Effector memory CD4-positive, alpha-beta T cell (primary cell): ENCODE measurements around the gene PSD2.

Experiments
- DNase-seq, 3 donors: peaks; one replicate each; pipeline ENCODE4 v3.0.0-alpha.2; 2020
- H3K27ac ChIP-seq: 2 replicates; pipeline ENCODE4 v1.7.0; 2013; ENCODE audit warnings: mild to moderate bottlenecking, low read length, moderate library complexity; ENCODE audit not compliant: insufficient read depth, poor library complexity, severe bottlenecking
- H3K27me3 ChIP-seq: replicated peaks from 2 replicates; pipeline ENCODE4 v1.7.0; 2013; ENCODE audit warnings: mild to moderate bottlenecking, low read length; ENCODE audit not compliant: insufficient read depth, control insufficient read depth, poor library complexity, severe bottlenecking
- H3K36me3 ChIP-seq: 2 replicates; pipeline ENCODE4 v1.7.0; 2013; ENCODE audit warnings: mild to moderate bottlenecking, low read length, moderate library complexity; ENCODE audit not compliant: control insufficient read depth, insufficient read depth
- H3K4me1 ChIP-seq: 2 replicates; pipeline ENCODE4 v1.7.0; 2013; ENCODE audit warnings: low read length, mild to moderate bottlenecking; ENCODE audit not compliant: control insufficient read depth, insufficient read depth, poor library complexity, severe bottlenecking
- H3K4me3 ChIP-seq: 2 replicates; pipeline ENCODE4 v1.7.0; 2013; ENCODE audit warnings: low read length, low read depth, mild to moderate bottlenecking; ENCODE audit not compliant: insufficient read depth, poor library complexity, severe bottlenecking
- H3K9me3 ChIP-seq: 2 replicates; pipeline ENCODE4 v1.7.0; 2013; ENCODE audit warnings: mild to moderate bottlenecking, low read length, moderate library complexity; ENCODE audit not compliant: control insufficient read depth

The PSD2 gene

GRCh38 chr5:139812323-139812722, 16.7 kb downstream of the PSD2 start:
- no peaks in the 10 kb centered on the region for H3K4me1 ChIP-seq
- no peaks in the 10 kb centered on the region for H3K27me3 ChIP-seq
- DNase-seq, result no peak
- H3K4me3 ChIP-seq, result no peak overlapping the region
- no peaks in the 10 kb centered on the region for H3K9me3 ChIP-seq
- no peaks in the 10 kb centered on the region for H3K36me3 ChIP-seq
- no peak overlapping the region for H3K27ac ChIP-seq

DNA sequence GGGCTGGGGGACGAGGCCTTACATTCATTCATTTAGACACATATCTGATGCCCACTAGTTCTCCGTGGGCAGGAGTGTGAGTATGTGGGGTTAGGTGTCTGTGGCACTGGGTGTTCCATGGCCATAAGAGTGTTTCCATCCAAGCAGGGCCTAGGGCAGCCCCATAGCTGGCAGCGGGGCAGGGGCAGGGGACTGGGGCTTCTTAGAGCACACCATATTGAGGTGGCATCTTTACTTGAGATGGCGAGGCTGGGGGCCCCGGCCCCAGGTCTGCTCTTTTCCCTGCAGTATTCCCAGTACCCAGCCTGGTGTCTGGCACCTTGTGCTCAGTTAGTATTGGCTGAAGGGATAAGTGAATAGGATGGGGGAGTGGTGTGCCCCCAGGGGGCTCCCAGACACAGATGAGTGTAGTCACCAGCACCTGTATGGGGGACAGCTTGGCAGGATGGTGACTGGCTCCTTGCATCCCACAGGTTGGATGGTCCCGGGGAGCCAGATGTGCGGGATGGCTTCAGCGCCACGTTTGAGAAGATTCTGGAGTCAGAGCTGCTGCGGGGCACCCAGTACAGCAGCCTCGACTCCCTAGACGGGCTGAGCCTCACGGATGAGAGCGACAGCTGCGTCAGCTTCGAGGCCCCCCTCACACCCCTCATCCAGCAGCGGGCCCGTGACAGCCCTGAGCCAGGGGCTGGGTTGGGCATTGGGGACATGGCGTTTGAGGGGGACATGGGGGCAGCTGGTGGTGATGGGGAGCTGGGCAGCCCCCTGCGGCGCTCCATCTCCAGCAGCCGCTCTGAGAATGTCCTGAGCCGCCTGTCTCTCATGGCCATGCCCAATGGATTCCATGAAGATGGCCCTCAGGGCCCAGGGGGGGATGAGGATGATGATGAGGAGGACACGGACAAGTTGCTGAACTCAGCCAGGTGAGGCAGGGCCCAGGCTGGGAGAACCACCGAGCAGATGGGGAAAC, 17.5 kb downstream of the PSD2 start:
- Histone ChIP-seq H3K27me3 (no peaks in the 10 kb centered on the region), H3K27ac (no peak overlapping the region), H3K36me3 (no peaks in the 10 kb centered on the region), H3K9me3 (no peaks in the 10 kb centered on the region), H3K4me3 (no peak overlapping the region), H3K4me1 (no peaks in the 10 kb centered on the region)
- DNase-seq, result no peak

DNA sequence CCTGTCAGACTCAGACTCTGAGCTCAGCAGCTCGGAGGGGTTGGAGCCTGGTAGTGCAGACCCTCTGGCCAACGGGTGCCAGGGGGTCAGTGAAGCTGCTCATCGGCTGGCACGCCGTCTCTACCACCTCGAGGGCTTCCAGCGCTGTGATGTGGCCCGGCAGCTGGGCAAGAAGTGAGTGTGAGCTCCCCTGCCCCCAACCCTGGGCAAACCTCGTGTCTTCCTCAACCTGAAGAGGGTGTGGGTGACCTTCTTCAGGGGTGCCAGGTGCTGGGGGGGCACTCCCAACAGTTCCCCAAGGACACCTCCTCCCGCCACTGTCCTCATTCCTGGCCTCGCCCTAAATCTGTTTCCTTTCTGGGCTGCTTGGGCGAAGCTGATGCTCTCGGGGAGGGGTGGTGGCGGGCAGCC, 18.6 kb downstream of the PSD2 start:
- Histone ChIP-seq H3K36me3 (no peaks in the 10 kb centered on the region), H3K4me3 (no peak overlapping the region), H3K27ac (no peak overlapping the region), H3K27me3 (no peaks in the 10 kb centered on the region), H3K4me1 (no peaks in the 10 kb centered on the region), H3K9me3 (no peaks in the 10 kb centered on the region)
- no peak for DNase-seq

GRCh38 chr5:139814704-139815280, 19.2 kb downstream of the PSD2 start:
- DNase-seq, result no peak
- H3K27me3 ChIP-seq, result no peaks in the 10 kb centered on the region
- H3K4me3 ChIP-seq, result no peak overlapping the region
- H3K27ac ChIP-seq, result no peak overlapping the region
- no peaks in the 10 kb centered on the region for H3K9me3 ChIP-seq
- no peaks in the 10 kb centered on the region for H3K4me1 ChIP-seq
- H3K36me3 ChIP-seq, result no peaks in the 10 kb centered on the region

DNA sequence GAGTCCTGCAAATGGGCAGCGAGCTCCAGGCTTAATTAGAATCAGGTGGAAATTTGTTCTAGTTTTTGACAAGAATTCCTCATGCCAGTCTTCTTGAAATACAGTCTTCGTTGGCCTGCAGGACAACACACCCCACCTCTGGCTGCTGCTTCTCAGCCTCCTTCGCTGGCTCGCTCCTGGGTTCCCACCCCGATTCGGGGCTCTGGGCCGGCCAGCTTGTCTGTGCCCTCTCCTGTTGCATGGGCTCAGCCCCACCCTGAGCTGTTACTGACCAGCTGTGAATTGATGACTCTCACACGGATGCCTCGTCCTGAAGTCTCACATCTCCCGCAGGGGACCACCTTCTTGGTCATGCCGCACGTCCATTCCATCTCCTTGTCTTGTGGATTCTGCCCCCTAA, 21.0 kb downstream of the PSD2 start:
- no peak overlapping the region for H3K4me3 ChIP-seq
- no peak overlapping the region for H3K27ac ChIP-seq
- H3K27me3 ChIP-seq, result no peaks in the 10 kb centered on the region
- H3K36me3 ChIP-seq, result no peaks in the 10 kb centered on the region
- no peaks in the 10 kb centered on the region for H3K9me3 ChIP-seq
- DNase-seq, result no peak
- no peaks in the 10 kb centered on the region for H3K4me1 ChIP-seq

DNA sequence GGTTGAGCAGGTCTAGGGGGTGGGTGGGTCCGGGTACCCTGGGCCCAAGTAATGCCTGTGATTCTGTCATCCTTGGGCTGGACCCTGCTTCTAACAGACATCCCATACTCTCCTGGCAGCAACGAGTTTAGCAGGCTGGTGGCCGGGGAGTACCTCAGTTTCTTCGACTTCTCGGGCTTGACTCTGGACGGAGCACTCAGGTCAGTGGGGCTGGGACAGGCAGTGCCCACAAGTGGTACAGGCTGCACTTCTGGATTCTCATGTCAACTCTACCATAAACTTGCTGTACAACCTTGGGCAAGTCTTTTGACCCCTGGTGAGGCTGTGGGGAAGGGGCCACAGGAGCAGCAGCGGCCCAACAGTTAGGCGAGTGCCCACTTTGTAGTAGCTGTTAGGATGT, 21.8 kb downstream of the PSD2 start:
- Histone ChIP-seq H3K9me3 (no peaks in the 10 kb centered on the region), H3K4me1 (no peaks in the 10 kb centered on the region), H3K4me3 (no peak overlapping the region), H3K27me3 (no peaks in the 10 kb centered on the region), H3K27ac (no peak overlapping the region), H3K36me3 (no peaks in the 10 kb centered on the region)
- no peak for DNase-seq

GRCh38 chr5:139817970-139818369, 22.4 kb downstream of the PSD2 start:
- no peak for DNase-seq
- no peaks in the 10 kb centered on the region for H3K9me3 ChIP-seq
- H3K27me3 ChIP-seq, result no peaks in the 10 kb centered on the region
- no peaks in the 10 kb centered on the region for H3K36me3 ChIP-seq
- H3K4me1 ChIP-seq, result no peaks in the 10 kb centered on the region
- no peak overlapping the region for H3K4me3 ChIP-seq
- H3K27ac ChIP-seq, result no peak overlapping the region

- Histone ChIP-seq H3K36me3 (no peaks in the 10 kb centered on the region), H3K9me3 (no peaks in the 10 kb centered on the region), H3K4me3 (no peak overlapping the region), H3K27ac (no peak overlapping the region), H3K4me1 (no peaks in the 10 kb centered on the region), H3K27me3 (no peaks in the 10 kb centered on the region)
- DNase-seq, result no peak
Measured at GRCh38 chr5:139820130-139820529, 24.5 kb downstream of the PSD2 start.

GRCh38 chr5:139820606-139821005, 25.0 kb downstream of the PSD2 start:
- DNase-seq, result no peak
- H3K4me3 ChIP-seq, result no peak overlapping the region
- no peaks in the 10 kb centered on the region for H3K9me3 ChIP-seq
- H3K27me3 ChIP-seq, result no peaks in the 10 kb centered on the region
- no peaks in the 10 kb centered on the region for H3K36me3 ChIP-seq
- no peaks in the 10 kb centered on the region for H3K4me1 ChIP-seq
- H3K27ac ChIP-seq, result no peak overlapping the region

GRCh38 chr5:139821806-139822552, 26.4 kb downstream of the PSD2 start:
- DNase-seq, result no peak
- H3K27ac ChIP-seq, result no peak overlapping the region
- H3K4me3 ChIP-seq, result no peak overlapping the region
- H3K27me3 ChIP-seq, result no peaks in the 10 kb centered on the region
- H3K4me1 ChIP-seq, result no peaks in the 10 kb centered on the region
- H3K36me3 ChIP-seq, result no peaks in the 10 kb centered on the region
- H3K9me3 ChIP-seq, result no peaks in the 10 kb centered on the region
